Ovary (tissue), 9 donors: ENCODE measurements around the gene SLC6A9. TPM values are rescaled to one million over a fixed set of nuclear protein-coding genes. Genes with fewer than 3 reads are reported as not detected.

Experiments
- DNase-seq, 5 donors: peaks; one replicate each; pipeline ENCODE4 v3.0.0-alpha.2; 2019 to 2020
- H3K27ac ChIP-seq, 2 donors: fragments of 200-600 bp; one replicate each; pipeline versions ENCODE4 v1.5.1 to v1.8.0; 2019 to 2022
- H3K27me3 ChIP-seq: fragments of 200-600 bp; one replicate; pipeline ENCODE4 v1.8.0; 2022
- H3K36me3 ChIP-seq: fragments of 200-600 bp; sonication (generic); one replicate; pipeline ENCODE4 v1.5.1; 2019
- H3K4me1 ChIP-seq: one replicate; pipeline ENCODE4 v1.8.1; 2013; ENCODE audit warnings: mild to moderate bottlenecking, moderate library complexity; ENCODE audit not compliant: insufficient read depth
- H3K4me3 ChIP-seq: fragments of 200-600 bp; sonication (generic); one replicate; pipeline ENCODE4 v1.5.1; 2017
- H3K9me3 ChIP-seq, 2 donors: fragments of 200-600 bp in 1 of 2; sonication (generic) in 1 of 2; one replicate each; pipeline versions ENCODE4 v1.5.1 to v1.8.1; 2013 to 2019; ENCODE audit warnings: mild to moderate bottlenecking in 1 of 2, moderate library complexity in 1 of 2
- CTCF ChIP-seq, 3 donors: fragments of 450-650 bp in 2 of 3; fragments of 200-600 bp in 1 of 3; IDR thresholded peaks; one replicate each; pipeline versions ENCODE4 v1.5.1 to v1.8.0; 2016 to 2022; ENCODE audit warnings: antibody characterized with exemption in 3 of 3, mild to moderate bottlenecking in 1 of 3
- EP300 ChIP-seq: sonication (generic); formaldehyde crosslinking; IDR thresholded peaks from one replicate; pipeline ENCODE4 v1.6.1; 2017; ENCODE audit warnings: antibody characterized with exemption
- POLR2A ChIP-seq: fragments of 450-650 bp; IDR thresholded peaks from one replicate; pipeline ENCODE4 v1.6.1; 2017; ENCODE audit warnings: antibody characterized with exemption, mild to moderate bottlenecking, moderate library complexity
- WGBS, 3 donors: extraction: QIAGEN DNeasy Blood & Tissue Kit in 1 of 3; methylation state at CpG; one replicate each; pipeline versions ENCODE4 v1.1.5 to v1.1.7; 2013 to 2017; 5-methylcytosine and 5-hydroxymethylcytosine counted together
- intact Hi-C, 4 donors: fragments of 100-400 bp; cut with DNase I; formaldehyde crosslinking; loops; one replicate each; pipeline versions ENCODE4 v1.11.0 to v1.15.1; 2022 to 2023
- polyA plus RNA-seq, 2 donors: library from polyadenylated mRNA; stranded (reverse); fragments of 200-250 nt in 1 of 2; fragments of 350-450 nt in 1 of 2; fragmentation: Illumina TruSeq in 1 of 2; extraction: RNeasy Lipid Tissue Mini Kit (QIAGEN cat#74804) in 1 of 2; gene quantifications; one replicate each; pipeline ENCODE4 v1.2.3, GENCODE V29; 2013 to 2014
- total RNA-seq, 7 donors: library from RNA; depleted of rRNA in 2 of 7; stranded (reverse); fragments of >200 nt in 2 of 7; fragmentation: NEBNext Ultra II Directional in 3 of 7; extraction: Animal tissue kit (Norgen Biotek cat#: 25700) in 3 of 7; gene quantifications; one replicate each; pipeline versions ENCODE4 v1.1.0 to v1.2.4, GENCODE V29; 2016 to 2023
- donor health status: DM: no; HTN: no; CAD: no; lungs with moderate emphysema.
- donor health status: DM: no; HTN: no; CAD: no.
- donor health status: Bipolar disorder and iron deficiency.
- donor health status: DM: yes; HTN: yes; CAD: no.
- donor health status: DM: no; HTN: no; CAD: no.
- donor health status: DM: yes; HTN: yes; CAD: no.

The SLC6A9 gene
- total and polyA plus RNA-seq, 9 donors: 1.1 to 74.1 (median 4.6) TPM

GRCh38 chr1:44057293-44057692, 26.0 kb upstream of the SLC6A9 start:
- intact Hi-C loops: loop anchor here in 1 of 4 donors (10.0 kb wide), 1 partner anchor 302 kb away; no protein-coding TSS in a partner anchor
- H3K9me3 ChIP-seq: no peaks in the 10 kb centered on the region
- H3K27ac ChIP-seq: no peak overlapping the region
- no peak overlapping the region for H3K4me3 ChIP-seq
- 68 to 80% (median 78%) methylated on average over 1 of the region's 1 CpG for WGBS, 3 donors
- H3K27me3 ChIP-seq: no peaks in the 10 kb centered on the region
- no peaks in the 10 kb centered on the region for H3K4me1 ChIP-seq
- no peaks in the 10 kb centered on the region for H3K36me3 ChIP-seq
- TF ChIP-seq POLR2A (no peak), CTCF (IDR thresholded peaks at IDR 0.05) (no peak), EP300 (no peak)
- DNase-seq: no peak

GRCh38 chr1:44053394-44053793, 22.1 kb upstream of the SLC6A9 start:
- no peaks in the 10 kb centered on the region for H3K27me3 ChIP-seq
- intact Hi-C loops: loop anchor here in 1 of 4 donors (10.0 kb wide), 1 partner anchor 299 kb away; no protein-coding TSS in a partner anchor
- H3K9me3 ChIP-seq: no peaks in the 10 kb centered on the region
- no peaks in the 10 kb centered on the region for H3K36me3 ChIP-seq
- 80 to 97% (median 95%) methylated on average over 2 of the region's 2 CpGs for WGBS, 3 donors
- H3K27ac ChIP-seq: no peak overlapping the region
- no peak overlapping the region for H3K4me3 ChIP-seq
- TF ChIP-seq CTCF (IDR thresholded peaks at IDR 0.05) (no peak), POLR2A (no peak), EP300 (no peak)
- H3K4me1 ChIP-seq: no peaks in the 10 kb centered on the region
- no peak for DNase-seq

GRCh38 chr1:44050261-44050660, 19.0 kb upstream of the SLC6A9 start:
- WGBS, 3 donors: 52% methylated on average over 3 of the region's 3 CpGs

GRCh38 chr1:44049839-44050238, 18.6 kb upstream of the SLC6A9 start:
- no peaks in the 10 kb centered on the region for H3K27me3 ChIP-seq
- no peak for DNase-seq
- no peaks in the 10 kb centered on the region for H3K36me3 ChIP-seq
- no peaks in the 10 kb centered on the region for H3K4me1 ChIP-seq
- no peak overlapping the region for H3K4me3 ChIP-seq
- no peaks in the 10 kb centered on the region for H3K9me3 ChIP-seq
- intact Hi-C loops: loop anchor here in 3 of 4 donors (5.0 to 10.0 kb wide), 5 partner anchors 43 to 523 kb away; no protein-coding TSS in a partner anchor
- whole genome bisulfite sequencing, 3 donors: 9 to 27% (median 10%) methylated on average over 2 of the region's 2 CpGs
- no peak for TF ChIP-seq POLR2A
- TF ChIP-seq CTCF (IDR thresholded peaks at IDR 0.05): no peak
- TF ChIP-seq EP300: no peak
- H3K27ac ChIP-seq: no peak overlapping the region

More at GRCh38 chr1:44050261-44050660, 19.0 kb upstream of the SLC6A9 start:
- intact Hi-C loops: loop anchor here in 1 of 4 donors (10.0 kb wide), 1 partner anchor 295 kb away; no protein-coding TSS in a partner anchor
- H3K27me3 ChIP-seq: no peaks in the 10 kb centered on the region
- H3K36me3 ChIP-seq: no peaks in the 10 kb centered on the region
- DNase-seq: no peak
- H3K4me3 ChIP-seq: no peak overlapping the region
- no peak for TF ChIP-seq EP300
- no peak for TF ChIP-seq POLR2A
- TF ChIP-seq CTCF (IDR thresholded peaks at IDR 0.05): no peak
- H3K27ac ChIP-seq: no peak overlapping the region
- H3K9me3 ChIP-seq: no peaks in the 10 kb centered on the region
- no peaks in the 10 kb centered on the region for H3K4me1 ChIP-seq
